K562 (cell line): ENCODE measurements around the gene HOXC12. TPM values are rescaled to one million over a fixed set of nuclear protein-coding genes. Genes with fewer than 3 reads are reported as not detected.

ENCODE experiments used
- ATAC-seq: fragments of 200-7000 bp; cut with Tn5 transposase; 3 replicates; pipeline ENCODE4 v1.9.1; 2020; ENCODE audit warnings: moderate library complexity
- BruUV-seq: library from RNA; stranded (reverse); fragments of 400-500 nt; replicated peaks from 2 replicates; lab custom pipeline; 2021; lab: Mats Ljungman, UMichigan
- CTCF ChIA-PET: fragments of 300-600 bp; formaldehyde crosslinking; extraction: SDS; loops from one replicate; lab custom pipeline; 2021; ENCODE audit warnings: low intra/inter-chr PET ratio; lab: Yijun Ruan, JAX
- POLR2A ChIA-PET: fragments of 300-600, 350-650 bp; sonication (Branson Sonifier 250); formaldehyde crosslinking; extraction: SDS; loops from one replicate; lab custom pipeline; 2021; ENCODE audit warnings: antibody characterized with exemption, inconsistent platforms; lab: Yijun Ruan, JAX
- DNase-seq, 4 experiments: peaks; one replicate each; pipeline versions ENCODE4 v3.0.0 to v3.0.0-alpha.2; 2011 to 2018; ENCODE audit warnings: low spot score in 3 of 4, mixed read lengths in 3 of 4; ENCODE audit errors: extremely low read depth in 1 of 4
- FAIRE-seq: peaks from 2 replicates; lab custom pipeline; 2011; peaks lifted over from hg19 to GRCh38; lab: Jason Lieb, UNC
- H2AFZ ChIP-seq: 2 replicates; pipeline ENCODE4 v1.6.0; 2011; ENCODE audit warnings: low read depth, low read length, control low read depth, inconsistent platforms
- H3K27ac ChIP-seq: fragments of 200-600 bp; 3 replicates; pipeline ENCODE4 v1.8.0; 2011; ENCODE audit warnings: low read depth, mild to moderate bottlenecking, control low read depth, inconsistent platforms, low read length, moderate library complexity, mixed read lengths; ENCODE audit errors: extremely low read depth
- H3K27me3 ChIP-seq, 2 experiments: fragments of 300-600 bp in 1 of 2; 2 replicates in 1 of 2; 3 replicates in 1 of 2; pipeline versions ENCODE4 v1.6.0 to v1.8.0; 2011; ENCODE audit warnings: inconsistent platforms in 2 of 2, low read length in 2 of 2, mild to moderate bottlenecking in 1 of 2, mixed read lengths in 1 of 2, moderate library complexity in 1 of 2; ENCODE audit not compliant: control insufficient read depth in 2 of 2, insufficient read depth in 2 of 2
- H3K36me3 ChIP-seq: fragments of 300-600 bp; 3 replicates; pipeline ENCODE4 v1.8.0; 2011; ENCODE audit warnings: mild to moderate bottlenecking, low read length, inconsistent platforms; ENCODE audit not compliant: control insufficient read depth, insufficient read depth
- H3K4me1 ChIP-seq, 2 experiments: fragments of 200-600 bp in 1 of 2; replicated peaks in 1 of 2; 2 replicates in 1 of 2; 3 replicates in 1 of 2; pipeline versions ENCODE4 v1.5.1 to v1.8.0; 2011; ENCODE audit warnings: inconsistent platforms in 2 of 2, low read length in 2 of 2, mild to moderate bottlenecking in 1 of 2, mixed read lengths in 1 of 2, moderate library complexity in 1 of 2; ENCODE audit not compliant: control insufficient read depth in 2 of 2, insufficient read depth in 2 of 2
- H3K4me2 ChIP-seq: 2 replicates; pipeline ENCODE4 v1.6.1; 2011; ENCODE audit warnings: low read length, control low read depth, inconsistent platforms, mixed read lengths; ENCODE audit not compliant: insufficient read depth
- H3K4me3 ChIP-seq: fragments of 200-600 bp; sonication (generic), shearing (Covaris generic); 2 replicates; pipeline ENCODE4 v1.5.1; 2016; ENCODE audit warnings: control low read depth, inconsistent platforms
- H3K79me2 ChIP-seq: fragments of 200-600 bp; 3 replicates; pipeline ENCODE4 v1.8.0; 2011; ENCODE audit warnings: low read length, inconsistent platforms; ENCODE audit not compliant: control insufficient read depth, insufficient read depth
- H3K9ac ChIP-seq, 2 experiments: 2 replicates each; pipeline versions ENCODE4 v1.6.0 to v1.6.1; 2011; ENCODE audit warnings: low read depth in 2 of 2, low read length in 2 of 2, control low read depth in 1 of 2, inconsistent platforms in 1 of 2, mild to moderate bottlenecking in 1 of 2, mixed read lengths in 1 of 2; ENCODE audit not compliant: insufficient read depth in 1 of 2
- H3K9me1 ChIP-seq: one replicate; pipeline ENCODE4 v1.6.0; 2011; ENCODE audit warnings: inconsistent platforms, mild to moderate bottlenecking, low read length, moderate library complexity; ENCODE audit not compliant: control insufficient read depth, insufficient read depth
- H3K9me3 ChIP-seq: replicated peaks from 2 replicates; pipeline ENCODE4 v1.5.1; 2011; ENCODE audit warnings: low read depth, low read length, inconsistent platforms; ENCODE audit not compliant: control insufficient read depth, insufficient read depth
- H4K20me1 ChIP-seq: replicated peaks from 2 replicates; pipeline ENCODE4 v1.6.1; 2011; ENCODE audit warnings: low read length, inconsistent platforms, mixed read lengths; ENCODE audit not compliant: control insufficient read depth, insufficient read depth
- CREBBP ChIP-seq: IDR thresholded peaks from one replicate; pipeline ENCODE4 v1.6.1; 2012; ENCODE audit warnings: low read depth, mild to moderate bottlenecking, control low read depth, inconsistent platforms, low read length
- MECOM ChIP-seq: fragments of 250-450 bp; sonication (Bioruptor Pico); IDR thresholded peaks from 2 replicates; pipeline ENCODE4 v1.8.0; 2022; ENCODE audit warnings: inconsistent platforms
- ZBTB9 ChIP-seq: fragments of 450-650 bp; formaldehyde crosslinking; IDR thresholded peaks from 2 replicates; pipeline ENCODE4 v1.4.0; 2020; ENCODE audit warnings: mild to moderate bottlenecking, moderate library complexity
- ZNF23 ChIP-seq: fragments of 250-450 bp; sonication (Bioruptor Pico); IDR thresholded peaks from 2 replicates; pipeline ENCODE4 v1.4.0; 2020; ENCODE audit warnings: mild to moderate bottlenecking
- ZNF830 ChIP-seq: fragments of 250-450 bp; sonication (Bioruptor Pico); IDR thresholded peaks from 2 replicates; pipeline ENCODE4 v1.5.0; 2021; ENCODE audit warnings: mild to moderate bottlenecking
- WGBS: fragments of 100-300 bp; shearing (Covaris generic); methylation state at CpG from one replicate; pipeline ENCODE4 v1.1.6; 2016; ENCODE audit warnings: low coverage, mixed read lengths; ENCODE audit not compliant: insufficient coverage; ENCODE audit errors: missing lambda C conversion rate; 5-methylcytosine and 5-hydroxymethylcytosine counted together
- in situ Hi-C: fragments of 300-500 bp; cut with MboI; formaldehyde crosslinking; loops from 4 replicates; pipeline ENCODE4 v1.15.0; 2018; ENCODE audit warnings: inconsistent platforms, mixed read lengths
- intact Hi-C: fragments of 100-400 bp; cut with micrococcal nuclease; formaldehyde crosslinking; loops from 2 replicates; pipeline ENCODE4 v1.14.2; 2022
- polyA plus RNA-seq, 8 experiments: library from polyadenylated mRNA; depleted of rRNA in 4 of 8; stranded (reverse) in 5 of 8; unstranded in 3 of 8; fragments of >200 nt; fragmentation: Nextera tagmentation in 2 of 8; fragmentation: Illumina TruSeq in 1 of 8; extraction: Ambion mirVana in 2 of 8; extraction: Trizol in 1 of 8; gene quantifications; 2 replicates each; pipeline versions ENCODE4 v1.2.1 to v1.2.3, GENCODE V29; 2011 to 2014; ENCODE audit warnings: inconsistent platforms in 1 of 8, missing spikeins in 1 of 8
- total RNA-seq, 7 experiments: library from RNA; depleted of rRNA in 6 of 7; stranded (reverse); fragments of >200 nt in 6 of 7; fragmentation: Illumina TruSeq in 2 of 7; extraction: Trizol in 2 of 7; gene quantifications; 2 replicates each; pipeline versions ENCODE4 v1.2.1 to v1.2.3, GENCODE V29; 2011 to 2021; ENCODE audit warnings: low replicate concordance in 1 of 7

HOXC12 gene
- total and polyA plus RNA-seq, 9 of the 15 experiments (the other 6 are each of a cell fraction or from before 2014, with no cell fraction given): 0.04 to 0.36 (median 0.11) TPM; not detected in 1

GRCh38 chr12:53929527-53929926, 25.2 kb upstream of the HOXC12 start:
- H3K9me3 ChIP-seq: no peaks in the 10 kb centered on the region
- H3K4me2 ChIP-seq: no peak overlapping the region
- ATAC-seq: no peak
- H3K79me2 ChIP-seq: no peaks in the 10 kb centered on the region
- H3K4me3 ChIP-seq: no peak overlapping the region
- H3K27ac ChIP-seq: no peak overlapping the region
- H3K9ac ChIP-seq: no peak overlapping the region
- no peaks in the 10 kb centered on the region for H4K20me1 ChIP-seq
- peaks cover 0 to 4% of the 10 kb centered on the region in 2 experiments; a peak in 1 of 5 replicates for H3K4me1 ChIP-seq
- CTCF ChIA-PET: no interaction called here
- H2AFZ ChIP-seq: no peak overlapping the region
- peaks cover 57 to 63% of the 10 kb centered on the region in 2 experiments for H3K27me3 ChIP-seq
- no peak for FAIRE-seq
- no peak for DNase-seq
- in situ Hi-C loops (no loop called here), intact Hi-C loops (no loop called here)
- H3K36me3 ChIP-seq: no peaks in the 10 kb centered on the region
- WGBS: 0% methylated on average over 4 of the region's 4 CpGs
- H3K9me1 ChIP-seq: no peaks in the 10 kb centered on the region
- BruUV-seq: no TSS peak
- POLR2A ChIA-PET: interaction anchor here (0.7 kb wide), 1 partner anchor 111 kb away, joined by 3 read pairs; no protein-coding TSS in a partner anchor
- TF ChIP-seq ZNF23 (CRISPR knock-in tag) (no peak), MECOM (CRISPR knock-in tag) (no peak), CREBBP (no peak), ZNF830 (CRISPR knock-in tag) (no peak), ZBTB9 (CRISPR knock-in tag) (no peak)
- TF ChIP-seq, all 486 proteins: peak for 0
